Measurements from ENCODE around the gene FOXO6.

GRCh38 chr1:41420351-41420750 is 59.1 kb downstream of the FOXO6 start:
- TF ChIP-seq POLR2A (IDR thresholded peaks at IDR 0.05) (no peak), CTCF (IDR thresholded peaks at IDR 0.05) (no peak), POLR2AphosphoS5 (IDR thresholded peaks at IDR 0.05) (no peak)

Data from prostate gland (tissue), 2 donors.